Measurements from ENCODE around the gene OMD.

GRCh38 chr9:92455217-92455616 lies 30.9 kb upstream of the OMD start:
- no peak for TF ChIP-seq POLR2A (IDR thresholded peaks at IDR 0.05; ENCODE audit: control extremely low read depth in 1 of 2, low read depth in 2 of 2, low read length in 2 of 2)
- no peak for TF ChIP-seq GABPA (IDR thresholded peaks at IDR 0.05; ENCODE audit: borderline replicate concordance, insufficient read depth, low read length)
- TF ChIP-seq, protein P1, sequence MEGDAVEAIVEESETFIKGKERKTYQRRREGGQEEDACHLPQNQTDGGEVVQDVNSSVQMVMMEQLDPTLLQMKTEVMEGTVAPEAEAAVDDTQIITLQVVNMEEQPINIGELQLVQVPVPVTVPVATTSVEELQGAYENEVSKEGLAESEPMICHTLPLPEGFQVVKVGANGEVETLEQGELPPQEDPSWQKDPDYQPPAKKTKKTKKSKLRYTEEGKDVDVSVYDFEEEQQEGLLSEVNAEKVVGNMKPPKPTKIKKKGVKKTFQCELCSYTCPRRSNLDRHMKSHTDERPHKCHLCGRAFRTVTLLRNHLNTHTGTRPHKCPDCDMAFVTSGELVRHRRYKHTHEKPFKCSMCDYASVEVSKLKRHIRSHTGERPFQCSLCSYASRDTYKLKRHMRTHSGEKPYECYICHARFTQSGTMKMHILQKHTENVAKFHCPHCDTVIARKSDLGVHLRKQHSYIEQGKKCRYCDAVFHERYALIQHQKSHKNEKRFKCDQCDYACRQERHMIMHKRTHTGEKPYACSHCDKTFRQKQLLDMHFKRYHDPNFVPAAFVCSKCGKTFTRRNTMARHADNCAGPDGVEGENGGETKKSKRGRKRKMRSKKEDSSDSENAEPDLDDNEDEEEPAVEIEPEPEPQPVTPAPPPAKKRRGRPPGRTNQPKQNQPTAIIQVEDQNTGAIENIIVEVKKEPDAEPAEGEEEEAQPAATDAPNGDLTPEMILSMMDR (IDR thresholded peaks at IDR 0.05; ENCODE audit: control extremely low read depth in 1 of 3, insufficient read depth in 1 of 3, low read depth in 1 of 3, low read length in 3 of 3) = peak; percentile 44 to 54 (median 50)
- no peak for TF ChIP-seq MAX (IDR thresholded peaks at IDR 0.05)
- no peak for TF ChIP-seq CTBP2 (IDR thresholded peaks at IDR 0.05; ENCODE audit: borderline replicate concordance, insufficient read depth, insufficient read length, low read length)
- no peak for TF ChIP-seq RBBP5 (IDR thresholded peaks at IDR 0.05; ENCODE audit: borderline replicate concordance, low read depth, low read length)
- no peak for TF ChIP-seq EZH2 (IDR thresholded peaks at IDR 0.05; ENCODE audit: low read depth, low read length, severe bottlenecking)
- no peak for TF ChIP-seq ASH2L (IDR thresholded peaks at IDR 0.05; ENCODE audit: low read length)
- no peak for TF ChIP-seq RNF2 (IDR thresholded peaks at IDR 0.05; ENCODE audit: borderline replicate concordance, low read depth, low read length, missing control alignments, poor library complexity, severe bottlenecking)
- no peak for TF ChIP-seq TEAD4 (IDR thresholded peaks at IDR 0.05; ENCODE audit: low read depth, low read length)
- TF ChIP-seq SP1 (IDR thresholded peaks at IDR 0.05; ENCODE audit: low read depth, low read length) = no peak
- TF ChIP-seq CEBPB (IDR thresholded peaks at IDR 0.05; ENCODE audit: low read depth, low read length) = no peak
- TF ChIP-seq TAF7 (optimal IDR thresholded peaks at IDR 0.05; ENCODE audit: borderline replicate concordance, low read depth, low read length) = no peak

All from H1 (cell line).